GM12873 (cell line): ENCODE results near the gene GALNT7.

Experiments used
- TF ChIP-seq, protein P1 (sequence below): IDR thresholded peaks from 2 replicates; pipeline ENCODE4 v1.5.1; 2012; ENCODE audit warnings: low read depth, mild to moderate bottlenecking, moderate library complexity, low read length, control low read depth; ENCODE audit not compliant: insufficient read depth; ENCODE audit errors: missing control alignments

Gene GALNT7

DNA sequence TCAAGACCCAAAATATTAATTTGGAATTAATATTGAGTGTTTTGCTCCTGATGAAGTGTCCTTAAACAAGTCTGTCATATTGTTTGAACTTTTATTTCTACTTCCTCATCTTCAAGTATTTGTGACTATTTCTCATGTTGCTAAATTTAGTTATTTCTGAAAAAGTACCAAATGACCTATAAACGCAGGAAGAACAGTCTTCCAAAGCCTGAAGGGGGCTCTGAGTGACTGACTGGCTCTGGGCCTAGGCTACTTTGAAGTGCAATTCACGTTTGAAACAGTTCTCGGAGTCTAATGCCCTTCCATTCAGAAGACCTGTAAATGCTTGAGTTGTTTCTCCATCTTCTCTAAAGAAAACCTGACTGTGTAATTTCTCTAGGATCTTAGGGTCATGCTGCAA is 26.5 kb downstream of the GALNT7 start:
- TF ChIP-seq, protein P1, sequence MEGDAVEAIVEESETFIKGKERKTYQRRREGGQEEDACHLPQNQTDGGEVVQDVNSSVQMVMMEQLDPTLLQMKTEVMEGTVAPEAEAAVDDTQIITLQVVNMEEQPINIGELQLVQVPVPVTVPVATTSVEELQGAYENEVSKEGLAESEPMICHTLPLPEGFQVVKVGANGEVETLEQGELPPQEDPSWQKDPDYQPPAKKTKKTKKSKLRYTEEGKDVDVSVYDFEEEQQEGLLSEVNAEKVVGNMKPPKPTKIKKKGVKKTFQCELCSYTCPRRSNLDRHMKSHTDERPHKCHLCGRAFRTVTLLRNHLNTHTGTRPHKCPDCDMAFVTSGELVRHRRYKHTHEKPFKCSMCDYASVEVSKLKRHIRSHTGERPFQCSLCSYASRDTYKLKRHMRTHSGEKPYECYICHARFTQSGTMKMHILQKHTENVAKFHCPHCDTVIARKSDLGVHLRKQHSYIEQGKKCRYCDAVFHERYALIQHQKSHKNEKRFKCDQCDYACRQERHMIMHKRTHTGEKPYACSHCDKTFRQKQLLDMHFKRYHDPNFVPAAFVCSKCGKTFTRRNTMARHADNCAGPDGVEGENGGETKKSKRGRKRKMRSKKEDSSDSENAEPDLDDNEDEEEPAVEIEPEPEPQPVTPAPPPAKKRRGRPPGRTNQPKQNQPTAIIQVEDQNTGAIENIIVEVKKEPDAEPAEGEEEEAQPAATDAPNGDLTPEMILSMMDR = no peak

DNA sequence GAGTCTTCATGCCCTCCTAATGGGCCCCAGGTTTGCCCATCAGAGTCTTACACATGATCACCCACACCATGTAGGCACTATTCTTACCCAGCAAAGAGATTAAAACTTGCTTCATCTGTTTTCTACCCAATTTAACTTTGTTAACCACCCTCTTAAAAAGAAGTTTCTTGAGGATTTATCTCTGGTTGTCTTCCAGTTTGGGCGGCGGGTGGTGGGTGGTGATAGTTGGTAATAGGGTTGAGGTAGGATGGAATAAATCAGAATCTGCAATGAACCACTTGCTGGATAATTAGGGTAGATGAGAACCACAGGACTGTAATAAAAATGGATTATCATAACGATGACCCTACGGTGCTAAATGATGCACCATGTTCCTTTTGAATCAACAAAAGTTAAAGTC is 30.9 kb downstream of the GALNT7 start:
- TF ChIP-seq, protein P1 = no peak

DNA sequence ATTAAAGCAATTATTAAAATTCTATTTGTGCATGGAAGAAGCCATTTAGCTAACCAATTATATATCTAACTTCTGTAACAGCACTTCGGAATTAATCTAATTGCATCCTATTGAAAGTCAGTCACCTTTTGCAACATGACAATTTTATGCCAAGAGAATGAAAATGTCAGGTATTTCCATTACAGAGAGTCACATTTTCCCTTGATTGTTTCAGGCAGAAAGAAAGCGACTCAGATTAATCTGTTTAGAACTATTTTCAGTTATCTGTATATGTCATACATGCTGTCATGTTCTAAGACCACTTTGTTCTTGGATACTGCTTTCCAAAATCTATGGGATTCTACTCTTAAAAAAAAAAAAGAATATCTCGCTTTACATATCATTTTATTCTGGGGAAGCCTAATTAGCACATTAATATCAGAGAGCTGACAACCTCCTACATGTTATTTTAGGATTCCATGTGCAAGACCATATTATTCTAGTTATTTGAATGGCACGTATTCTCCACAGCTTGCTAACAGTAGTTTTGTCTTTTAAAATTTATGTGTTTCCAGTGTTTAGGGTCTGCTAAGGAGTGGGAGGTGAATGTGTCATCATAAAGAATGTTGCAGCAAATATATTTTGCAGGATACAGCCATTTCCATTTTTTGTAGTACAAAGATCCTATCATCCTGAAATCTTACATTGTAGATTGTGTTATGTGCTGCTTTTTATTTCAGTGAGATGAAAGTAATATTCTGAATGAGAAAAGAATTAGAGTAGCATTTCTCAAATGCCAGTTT is 31.7 kb downstream of the GALNT7 start:
- TF ChIP-seq, protein P1 = no peak

DNA sequence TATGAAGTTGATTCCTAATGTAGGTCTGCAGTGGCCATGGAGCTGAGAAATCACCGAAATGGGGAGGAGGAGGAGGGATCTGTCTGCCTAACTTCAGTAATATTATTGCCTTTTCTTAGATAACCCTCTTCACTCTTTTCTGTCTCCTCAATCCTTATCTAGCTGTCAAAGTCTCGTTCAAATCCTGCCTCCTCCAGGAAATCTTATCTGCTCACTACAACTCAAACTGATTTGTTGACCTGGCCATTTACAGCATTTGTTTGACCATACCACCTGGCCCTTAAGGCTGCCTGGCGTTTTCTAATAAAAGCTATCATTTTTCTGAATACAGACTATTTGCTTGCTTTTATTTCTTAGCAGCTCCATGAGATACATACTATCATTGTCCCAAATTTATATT is 33.8 kb downstream of the GALNT7 start:
- TF ChIP-seq, protein P1 = no peak

DNA sequence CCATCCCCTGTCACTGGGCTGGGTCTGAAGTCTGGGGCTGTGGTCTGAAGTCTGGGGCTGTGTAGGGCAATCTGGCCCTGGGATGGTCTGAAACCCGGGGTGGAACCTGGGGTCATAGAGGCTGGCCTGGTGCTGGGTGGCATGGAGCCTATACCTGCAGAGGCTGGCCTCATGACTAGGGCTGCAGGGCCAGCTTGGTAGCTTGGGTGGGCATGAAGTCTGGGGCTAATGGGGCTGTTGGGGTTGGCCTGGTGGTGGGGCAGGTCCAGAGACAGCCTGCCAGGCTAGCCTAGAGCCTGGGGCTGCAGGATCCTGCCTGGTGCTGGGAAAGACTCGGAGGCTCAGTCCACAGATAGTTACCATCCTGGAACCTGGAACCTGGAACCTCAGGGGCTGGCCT is 37.0 kb downstream of the GALNT7 start:
- TF ChIP-seq, protein P1 = no peak

DNA sequence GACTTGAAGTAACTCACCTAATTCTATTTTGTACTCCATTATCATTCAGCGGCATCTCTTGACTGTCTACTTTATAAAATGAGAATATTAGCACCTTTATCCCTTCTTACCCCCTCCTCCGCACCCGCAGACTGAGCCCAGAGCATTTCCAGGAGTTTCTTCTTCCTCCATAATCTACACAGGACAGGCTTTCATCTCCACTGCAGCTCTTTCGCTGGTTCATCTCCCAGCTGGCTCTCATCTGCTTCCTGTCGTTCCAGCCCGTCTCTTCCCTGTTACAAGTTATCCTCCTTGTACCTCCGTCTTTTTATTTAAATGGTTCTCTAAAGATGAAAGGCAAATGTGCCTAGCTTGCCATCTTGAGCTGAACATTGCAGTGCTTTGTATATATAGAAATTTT is 39.8 kb downstream of the GALNT7 start:
- TF ChIP-seq, protein P1 = no peak

DNA sequence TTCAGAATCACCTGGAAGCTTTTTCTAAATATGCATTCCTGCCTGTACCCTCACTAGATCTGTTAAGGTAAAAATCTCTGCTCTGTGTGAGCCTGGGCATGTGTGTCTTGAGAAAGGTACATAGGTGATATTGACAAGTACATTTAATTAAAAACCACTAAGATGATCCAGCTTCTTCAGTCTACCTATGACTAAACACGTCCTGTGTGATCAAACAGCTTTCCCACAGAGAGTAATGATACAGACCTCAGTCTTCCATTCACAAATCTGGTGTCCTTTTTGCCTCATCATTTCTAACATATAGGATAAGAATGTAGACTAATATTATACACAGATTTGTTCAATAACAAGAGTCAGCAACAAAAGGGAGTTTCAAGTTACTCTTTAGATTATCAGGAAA is 42.6 kb downstream of the GALNT7 start:
- TF ChIP-seq, protein P1 = no peak

DNA sequence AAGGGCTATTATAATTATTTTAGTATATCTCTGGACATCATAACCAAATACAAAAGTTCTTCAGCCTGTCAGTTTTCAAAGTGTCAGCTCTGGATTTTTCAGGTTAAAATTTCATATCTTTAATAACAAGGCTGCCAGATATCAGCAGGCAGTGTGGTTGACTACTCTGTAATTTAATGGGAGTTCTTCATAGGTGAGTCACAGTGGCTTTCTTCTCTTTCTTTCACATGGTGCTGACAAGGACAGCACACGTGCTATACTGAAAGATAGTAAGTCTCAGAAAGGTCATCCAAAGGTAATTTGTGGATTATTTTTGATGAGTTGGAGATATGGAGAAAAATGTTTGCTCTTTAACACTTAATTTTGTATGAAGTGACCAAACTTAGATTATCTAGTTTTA is 43.2 kb downstream of the GALNT7 start:
- TF ChIP-seq, protein P1 = no peak
